HG03280 (cell line): ENCODE results near the gene KRTAP1-5.
"Not testable (repeated sequence)": the region's sequence is repeated elsewhere in the genome, so short reads cannot be mapped to it uniquely, and the experiment has no call there.

Source experiments
- ATAC-seq: cut with Tn5 transposase; IDR thresholded peaks from one replicate; pipeline ENCODE4 v1.9.1; 2021; ENCODE audit warnings: mild to moderate bottlenecking, moderate library complexity; ENCODE audit not compliant: unreplicated experiment

The KRTAP1-5 gene

GRCh38 chr17:41009301-41009760 lies 17.7 kb downstream of the KRTAP1-5 start:
- no peak for ATAC-seq

GRCh38 chr17:41008811-41009210 lies 18.2 kb downstream of the KRTAP1-5 start, which contains the start of gene KRTAP3-1:
Gene KRTAP3-1 (minus strand): TSS chr17:41009128. CDS start chr17:41009074, 54 bp downstream.
- no peak for ATAC-seq

DNA sequence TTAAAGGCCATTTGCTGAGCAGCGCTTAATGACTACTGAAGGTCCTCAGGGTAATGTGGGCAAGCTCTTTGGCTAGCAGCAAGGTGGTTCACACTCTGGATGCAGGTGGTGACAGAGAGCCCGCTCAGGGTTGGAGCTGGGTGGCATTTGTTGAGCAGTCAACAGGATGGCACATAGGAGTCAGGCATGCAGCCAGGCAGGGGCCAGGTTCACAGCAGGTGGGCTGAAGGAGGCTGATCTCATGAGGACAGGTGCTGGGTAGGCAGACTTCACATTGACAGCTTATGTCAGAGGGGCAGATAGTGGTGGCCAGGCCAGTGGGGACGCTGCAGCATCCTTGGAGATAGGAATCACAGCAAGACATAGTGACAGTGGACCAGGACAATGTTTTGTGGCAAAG lies 22.6 kb downstream of the KRTAP1-5 start:
- ATAC-seq: no peak

DNA sequence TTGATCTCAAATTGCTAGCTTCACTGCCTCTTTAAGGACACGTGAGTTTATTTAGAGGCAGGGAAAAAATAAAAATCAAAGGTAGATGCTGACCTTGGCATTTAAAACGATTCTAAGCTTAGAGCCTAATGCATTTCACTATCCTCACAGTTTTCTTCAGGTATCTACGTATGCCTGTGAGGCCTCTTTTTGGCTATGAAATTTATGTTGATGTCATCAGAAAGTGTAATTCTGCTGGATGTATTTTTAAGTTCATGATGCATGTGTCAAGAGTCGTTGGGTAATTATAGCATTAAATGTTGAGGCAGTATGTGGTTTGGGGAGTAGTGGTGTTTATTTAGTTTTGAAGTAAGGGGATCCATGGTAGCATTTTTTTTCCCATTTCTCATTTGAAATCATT lies 23.1 kb downstream of the KRTAP1-5 start:
- no peak for ATAC-seq

DNA sequence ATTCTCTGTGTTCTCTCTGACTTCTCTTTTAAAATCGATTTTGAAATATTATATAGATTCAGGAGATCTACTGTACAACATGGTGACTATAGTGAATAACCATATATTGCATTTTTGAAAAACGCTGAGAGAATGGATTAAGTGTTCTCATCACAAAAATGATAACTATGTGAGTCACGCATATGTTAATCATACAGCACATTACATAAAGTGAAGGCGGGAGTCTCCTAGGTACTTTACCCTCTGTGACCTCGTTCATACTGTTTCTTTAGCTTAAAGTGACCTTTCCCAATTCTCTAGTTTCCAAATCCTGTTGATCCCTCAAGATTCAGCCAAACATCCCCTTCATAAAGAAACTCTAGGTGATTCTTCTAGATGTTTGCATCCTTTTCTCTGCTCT lies 24.2 kb downstream of the KRTAP1-5 start:
- no peak for ATAC-seq

GRCh38 chr17:41001795-41002194 lies 25.2 kb downstream of the KRTAP1-5 start:
- no peak for ATAC-seq

DNA sequence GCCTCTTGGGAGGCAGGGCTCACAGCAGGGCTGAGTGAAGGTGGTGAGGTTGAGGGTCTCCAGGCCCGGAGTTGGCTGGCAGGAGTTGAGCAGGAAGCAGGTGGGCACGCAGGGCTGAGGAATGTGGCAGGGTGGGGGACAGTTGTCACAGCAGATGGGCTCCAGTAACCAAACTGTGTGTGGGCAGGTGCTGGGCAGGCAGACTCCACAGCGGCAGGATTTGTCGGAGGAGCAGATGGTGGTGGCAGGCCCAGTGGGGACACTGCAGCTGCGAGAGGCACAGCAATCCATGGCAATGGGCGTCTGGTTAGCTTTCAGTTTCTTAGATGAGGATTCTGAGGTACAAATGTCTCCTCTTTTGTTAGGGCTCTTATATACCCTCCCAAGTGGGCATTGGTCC lies 27.4 kb downstream of the KRTAP1-5 start, which contains the start of gene KRTAP3-2:
Gene KRTAP3-2 (minus strand): TSS at position 344 of the 400 bp plus-strand sequence. CDS start 53 bp downstream, at position 291.
- ATAC-seq: not testable (repeated sequence)

GRCh38 chr17:40997361-40997760 lies 29.6 kb downstream of the KRTAP1-5 start:
- ATAC-seq: no peak

DNA sequence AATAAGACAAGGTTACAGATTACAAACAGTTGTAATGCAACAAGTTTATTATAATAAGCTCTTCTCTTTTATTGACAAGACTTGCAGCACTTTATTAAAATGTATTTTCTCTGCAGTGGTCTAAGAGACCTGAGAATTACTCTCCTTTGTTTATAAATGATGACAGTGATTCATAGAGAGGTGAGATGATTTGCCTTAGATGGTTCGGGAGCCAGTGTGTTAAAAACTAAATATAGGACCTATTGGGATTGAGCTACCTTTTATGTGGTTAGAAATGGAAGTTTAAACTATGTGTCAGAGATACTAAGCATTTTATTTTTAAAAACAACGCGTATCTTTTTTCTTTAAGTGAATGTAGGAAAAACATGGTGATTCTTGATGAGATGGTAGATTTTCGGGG lies 30.2 kb downstream of the KRTAP1-5 start:
- ATAC-seq: no peak

- no peak for ATAC-seq
Measured at GRCh38 chr17:40995116-40995515, 31.9 kb downstream of the KRTAP1-5 start.

GRCh38 chr17:40993839-40994238 lies 33.2 kb downstream of the KRTAP1-5 start, which contains the start of gene KRTAP3-3:
Gene KRTAP3-3 (minus strand): TSS chr17:40994164. CDS start chr17:40994097, 67 bp downstream.
- no peak for ATAC-seq

DNA sequence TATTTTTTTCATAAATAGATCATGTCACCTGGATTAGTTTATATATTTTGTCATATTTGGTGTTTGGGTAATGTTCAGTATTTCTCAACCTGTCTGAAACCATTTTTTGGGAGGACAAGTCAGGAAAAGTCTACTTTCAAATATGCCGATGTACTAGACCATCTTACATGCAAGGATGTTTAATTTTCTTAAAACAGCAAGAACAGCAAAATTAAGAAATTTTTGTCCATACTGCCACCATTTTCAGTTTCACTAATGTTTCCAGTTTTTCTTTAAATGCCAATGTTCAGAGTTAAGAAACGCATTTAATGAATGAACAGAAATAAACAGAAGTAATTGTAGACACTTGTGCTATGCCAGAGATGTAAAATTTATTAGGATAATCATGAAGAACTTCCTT lies 33.9 kb downstream of the KRTAP1-5 start:
- ATAC-seq: no peak

- no peak for ATAC-seq
Measured at GRCh38 chr17:40992666-40993065, 34.3 kb downstream of the KRTAP1-5 start.

- no peak for ATAC-seq
Measured at GRCh38 chr17:40986920-40987319, 40.1 kb downstream of the KRTAP1-5 start.

- ATAC-seq: no peak
Measured at GRCh38 chr17:40984226-40984625, 42.8 kb downstream of the KRTAP1-5 start, which contains the start of gene KRT40. Gene KRT40 (minus strand): TSS chr17:40984326. CDS start chr17:40984273, 53 bp downstream.

- ATAC-seq: no peak
Measured at GRCh38 chr17:40981115-40981514, 45.9 kb downstream of the KRTAP1-5 start.

DNA sequence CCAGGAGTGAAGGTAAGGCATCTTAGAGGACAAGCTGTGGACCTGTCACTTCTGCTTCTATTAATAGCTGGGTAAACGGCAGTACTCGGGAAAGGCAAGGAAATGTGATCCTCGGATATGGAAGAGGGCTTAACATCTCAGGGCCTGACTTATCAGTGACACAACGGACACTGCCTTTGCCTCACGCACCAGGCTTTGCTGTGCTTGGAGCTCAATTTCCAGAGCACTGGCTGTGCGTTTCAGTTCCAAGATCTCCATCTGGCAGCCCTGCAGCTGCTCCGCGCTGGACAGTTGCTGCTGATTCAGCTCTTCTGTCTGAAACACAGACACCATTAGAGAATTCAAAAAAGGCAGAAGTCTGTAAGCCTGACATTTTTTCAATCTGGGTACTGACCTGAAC lies 46.4 kb downstream of the KRTAP1-5 start:
- no peak for ATAC-seq

DNA sequence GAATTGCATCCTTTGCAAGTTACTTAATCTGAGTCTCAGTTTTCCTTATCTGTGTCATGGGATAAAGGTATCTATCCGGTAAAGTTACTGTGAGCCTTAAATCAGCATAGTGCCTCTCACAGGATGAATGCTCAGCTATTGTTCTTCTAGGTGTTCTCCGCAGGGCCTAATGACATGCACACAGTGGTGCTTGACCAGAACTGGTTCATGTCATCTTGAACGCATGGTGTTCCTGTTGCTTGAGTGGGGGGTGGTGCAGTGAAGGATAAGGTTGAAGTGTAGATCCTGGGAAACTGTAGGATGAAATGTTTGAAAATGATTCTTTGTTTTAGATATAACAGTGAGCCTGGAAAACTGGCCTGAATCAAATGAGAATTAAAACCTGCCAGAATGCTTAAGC lies 46.9 kb downstream of the KRTAP1-5 start:
- no peak for ATAC-seq

DNA sequence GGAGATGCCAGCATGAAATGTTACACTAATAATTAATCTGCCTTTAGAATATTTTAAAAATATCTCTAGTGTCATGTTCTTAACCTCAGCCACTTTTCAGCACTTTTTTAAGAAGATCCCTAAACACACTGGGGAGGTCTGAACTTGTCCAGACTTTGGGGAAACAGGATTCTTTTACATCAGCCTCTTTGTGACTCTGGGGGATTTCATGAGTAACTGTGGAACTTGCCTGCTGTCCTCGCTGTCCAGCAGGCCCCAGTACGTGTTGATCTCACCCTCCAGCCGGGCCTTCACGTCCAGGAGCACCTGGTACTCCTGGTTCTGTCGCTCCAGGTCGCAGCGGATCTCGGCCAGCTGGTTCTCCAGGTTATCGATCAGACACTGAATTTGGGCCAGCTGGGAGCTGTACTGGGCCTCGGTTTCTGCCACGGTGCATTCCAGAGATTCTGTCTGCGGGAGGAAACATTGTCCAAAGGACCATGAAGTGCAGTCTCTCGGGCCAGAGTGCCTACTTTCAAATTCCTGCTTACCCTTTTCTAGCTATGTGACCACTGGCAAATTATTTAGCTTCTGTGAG lies 48.3 kb downstream of the KRTAP1-5 start:
- ATAC-seq: no peak
